GM12873 (cell line): Measurements from ENCODE around the gene MARK3.

Experiments
- TF ChIP-seq, protein P1 (sequence below): IDR thresholded peaks from 2 replicates; pipeline ENCODE4 v1.5.1; 2012; ENCODE audit warnings: low read depth, mild to moderate bottlenecking, moderate library complexity, low read length, control low read depth; ENCODE audit not compliant: insufficient read depth; ENCODE audit errors: missing control alignments

Gene MARK3

DNA sequence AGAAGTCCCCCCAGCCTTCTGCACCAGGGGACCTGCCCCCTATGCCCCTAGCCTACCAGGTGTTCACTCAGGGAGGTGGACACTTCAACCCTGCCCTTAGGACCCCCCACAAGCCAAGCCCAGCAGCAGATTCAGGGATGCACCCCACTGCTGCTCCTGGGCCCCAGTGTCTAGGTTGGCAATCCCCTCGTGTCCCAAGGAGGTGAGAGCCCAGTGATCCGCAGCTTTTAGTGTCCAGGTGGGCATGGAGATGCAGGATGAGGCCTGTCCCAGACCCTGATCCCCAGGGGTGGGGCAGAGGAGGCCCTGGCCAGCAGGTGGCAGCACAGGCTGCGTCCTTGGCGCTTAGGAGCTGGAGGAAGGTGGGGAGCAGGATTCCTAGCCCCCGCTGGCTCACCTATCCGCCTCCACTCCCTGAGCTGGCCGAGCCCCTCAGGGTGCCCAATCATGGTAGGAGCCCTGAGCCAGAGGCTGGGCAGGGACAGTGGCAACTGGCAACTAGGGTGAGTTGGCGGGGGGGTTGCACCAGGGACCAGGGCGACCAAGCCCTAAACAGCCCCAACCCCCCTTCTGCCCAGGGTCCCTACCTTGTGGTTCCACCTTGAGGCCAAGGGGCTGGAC is 133.3 kb downstream of the MARK3 start:
- TF ChIP-seq, protein P1, sequence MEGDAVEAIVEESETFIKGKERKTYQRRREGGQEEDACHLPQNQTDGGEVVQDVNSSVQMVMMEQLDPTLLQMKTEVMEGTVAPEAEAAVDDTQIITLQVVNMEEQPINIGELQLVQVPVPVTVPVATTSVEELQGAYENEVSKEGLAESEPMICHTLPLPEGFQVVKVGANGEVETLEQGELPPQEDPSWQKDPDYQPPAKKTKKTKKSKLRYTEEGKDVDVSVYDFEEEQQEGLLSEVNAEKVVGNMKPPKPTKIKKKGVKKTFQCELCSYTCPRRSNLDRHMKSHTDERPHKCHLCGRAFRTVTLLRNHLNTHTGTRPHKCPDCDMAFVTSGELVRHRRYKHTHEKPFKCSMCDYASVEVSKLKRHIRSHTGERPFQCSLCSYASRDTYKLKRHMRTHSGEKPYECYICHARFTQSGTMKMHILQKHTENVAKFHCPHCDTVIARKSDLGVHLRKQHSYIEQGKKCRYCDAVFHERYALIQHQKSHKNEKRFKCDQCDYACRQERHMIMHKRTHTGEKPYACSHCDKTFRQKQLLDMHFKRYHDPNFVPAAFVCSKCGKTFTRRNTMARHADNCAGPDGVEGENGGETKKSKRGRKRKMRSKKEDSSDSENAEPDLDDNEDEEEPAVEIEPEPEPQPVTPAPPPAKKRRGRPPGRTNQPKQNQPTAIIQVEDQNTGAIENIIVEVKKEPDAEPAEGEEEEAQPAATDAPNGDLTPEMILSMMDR: peak; percentile 96

DNA sequence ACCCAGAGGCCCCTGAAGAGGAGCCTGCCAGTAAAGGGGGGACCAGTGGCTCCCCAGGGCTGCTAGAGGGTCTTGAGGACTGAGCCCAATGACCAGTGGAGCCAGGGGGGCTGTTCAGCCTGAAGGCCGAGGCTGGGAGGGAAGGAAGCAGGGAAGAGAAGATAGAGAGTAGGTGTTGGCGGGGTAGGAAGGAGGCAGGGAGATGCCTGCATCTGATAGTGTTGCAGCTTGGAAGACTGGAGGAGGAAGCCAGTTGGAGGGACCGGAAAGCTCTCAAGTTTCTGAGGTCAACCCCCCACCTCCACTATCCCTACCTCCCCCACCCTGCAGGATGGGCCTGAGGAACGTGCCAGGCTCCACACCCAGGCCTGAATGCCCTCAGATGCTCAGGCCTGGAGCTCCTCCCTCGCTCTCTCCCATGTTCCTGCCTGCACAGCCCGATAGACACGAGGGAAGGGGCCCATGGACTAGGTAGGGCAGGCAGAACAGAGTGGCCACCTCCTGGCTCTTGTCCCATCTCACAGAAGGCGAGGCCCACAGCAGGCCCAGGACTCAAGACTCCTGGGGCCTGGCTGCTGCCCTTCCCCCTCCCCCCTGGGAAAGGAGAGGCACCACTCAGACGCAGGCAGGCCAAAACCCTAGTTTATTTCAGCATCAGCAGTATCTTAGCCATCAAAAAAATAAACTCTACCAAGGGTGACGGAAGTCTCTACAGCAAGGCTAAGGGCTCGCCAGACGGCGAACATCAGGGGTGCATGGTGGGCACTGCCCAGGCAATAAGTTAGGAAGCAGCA is 134.0 kb downstream of the MARK3 start:
- TF ChIP-seq, protein P1: no peak

DNA sequence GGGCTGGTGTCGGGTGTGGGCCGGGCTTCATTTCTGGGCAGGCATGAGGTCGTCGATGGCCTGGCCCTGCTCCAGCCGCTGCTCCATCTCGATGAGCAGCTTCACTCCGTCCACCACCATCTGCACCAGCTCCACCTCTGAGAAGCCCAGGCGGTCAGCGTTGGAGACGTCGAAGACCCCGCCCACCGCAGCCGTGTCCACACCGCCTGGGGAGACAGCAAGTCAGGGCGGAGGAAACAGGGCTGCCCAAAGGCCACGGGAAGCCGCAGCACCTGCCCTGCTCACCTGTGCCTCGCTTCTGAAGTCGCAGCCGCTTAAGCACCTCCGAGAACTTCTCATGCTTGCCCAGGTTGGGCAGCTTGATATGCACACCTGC is 134.6 kb downstream of the MARK3 start:
- TF ChIP-seq, protein P1: no peak

DNA sequence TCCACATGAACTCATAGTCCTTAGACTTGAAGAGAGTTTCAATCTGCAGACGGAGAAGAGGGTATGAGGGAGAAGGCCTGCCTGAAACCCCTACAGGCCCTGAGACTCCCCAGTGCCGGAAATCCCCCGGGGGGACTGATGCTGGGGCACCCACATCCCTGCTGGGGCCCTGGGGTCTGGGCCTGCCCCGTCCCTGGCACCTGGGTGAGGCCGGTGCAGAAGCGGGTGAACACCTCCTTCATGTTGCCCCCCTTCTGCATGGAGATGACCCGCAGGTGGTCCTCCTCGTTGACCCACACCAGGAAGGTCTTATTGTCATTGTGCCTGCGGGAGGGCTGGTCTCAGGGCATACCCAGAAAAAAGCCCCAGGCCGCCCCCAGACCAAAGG is 135.0 kb downstream of the MARK3 start:
- TF ChIP-seq, protein P1: no peak

DNA sequence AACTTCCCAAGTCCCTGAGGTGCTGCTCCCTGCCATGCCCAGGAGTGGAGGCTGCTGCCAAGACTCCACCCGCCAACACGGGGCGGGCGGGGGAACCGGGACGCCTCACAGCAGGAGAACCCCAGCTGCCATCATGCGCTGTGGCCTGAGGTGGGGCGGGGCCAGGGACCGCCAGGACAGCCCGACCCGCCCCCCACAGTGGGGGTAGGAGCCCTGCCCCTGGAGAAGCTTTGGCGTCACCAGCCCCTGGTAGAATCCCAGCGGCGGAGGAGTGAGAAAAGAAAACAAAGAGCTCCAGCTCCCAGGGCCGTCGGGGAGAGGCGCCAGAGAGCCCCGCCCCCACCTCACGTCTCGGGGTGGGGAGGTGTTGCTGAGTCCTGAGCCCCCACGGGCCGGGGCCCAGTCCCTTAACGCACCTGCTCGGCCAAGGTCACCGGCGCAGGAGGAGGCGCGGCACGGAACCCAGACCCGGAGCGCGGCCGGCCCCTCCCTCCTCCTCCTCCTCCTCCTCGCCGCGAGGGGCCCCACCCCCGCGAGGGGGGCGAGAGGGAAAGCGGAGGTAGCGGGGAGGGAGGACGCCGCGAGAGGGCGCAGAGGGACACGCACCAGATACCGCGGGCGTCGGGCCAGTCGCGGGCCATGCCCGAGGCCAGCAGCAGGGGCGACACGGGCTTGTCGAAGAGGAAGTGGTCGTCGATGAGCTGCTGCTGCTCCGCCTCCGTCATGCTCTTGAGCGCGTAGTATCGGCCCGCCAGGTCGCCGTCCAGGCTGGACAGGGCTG is 135.6 kb downstream of the MARK3 start:
- TF ChIP-seq, protein P1: peak; percentile 51

DNA sequence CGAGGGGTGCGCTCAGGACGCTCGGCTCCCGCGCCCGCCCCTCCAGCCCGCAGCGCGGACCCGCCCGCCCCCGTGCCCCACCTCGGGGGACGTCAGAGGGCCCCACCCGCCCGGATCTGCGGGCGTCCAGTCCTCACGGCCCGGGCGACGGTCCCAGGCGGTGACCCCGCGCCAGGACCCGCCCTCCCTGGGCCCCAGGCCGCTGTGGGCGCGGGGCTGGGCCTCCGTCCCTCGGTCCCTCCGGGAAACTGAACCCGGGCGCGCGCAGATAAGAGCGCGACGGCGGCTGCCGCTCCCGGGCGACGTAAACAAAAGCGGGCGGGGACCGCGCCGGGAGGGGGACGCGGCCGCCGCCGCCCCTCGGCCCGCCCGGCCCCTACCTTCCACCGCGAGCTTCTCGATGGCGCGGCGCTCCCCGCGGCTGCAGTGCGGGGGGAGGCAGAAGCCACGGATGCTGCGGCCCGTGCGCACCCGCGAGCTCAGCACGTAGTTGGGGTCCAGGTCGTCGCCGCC is 136.3 kb downstream of the MARK3 start:
- TF ChIP-seq, protein P1: no peak
